Heart right ventricle (tissue), 16 donors: ENCODE measurements around the gene KDM6A. TPM values are rescaled to one million over a fixed set of nuclear protein-coding genes. Genes with fewer than 3 reads are reported as not detected.
"Not testable (repeated sequence)": the region's sequence is repeated elsewhere in the genome, so short reads cannot be mapped to it uniquely, and the experiment has no call there.

Source experiments
- ATAC-seq, 8 donors: fragments of 200-7000 bp; cut with Tn5 transposase; one replicate each; pipeline ENCODE4 v1.9.1; 2020; ENCODE audit warnings: mild to moderate bottlenecking in 8 of 8, moderate library complexity in 8 of 8, moderate number of reproducible peaks in 1 of 8
- DNase-seq, 2 donors: peaks; one replicate each; pipeline ENCODE4 v3.0.0-alpha.2; 2020
- H3K27ac ChIP-seq, 10 donors: fragments of 200-600 bp; sonication (generic) in 2 of 10; one replicate each; pipeline versions ENCODE4 v1.5.0 to v1.8.0; 2020 to 2022; ENCODE audit warnings: mild to moderate bottlenecking in 3 of 10
- H3K27me3 ChIP-seq, 7 donors: fragments of 200-600 bp; one replicate each; pipeline ENCODE4 v1.8.0; 2021 to 2022; ENCODE audit warnings: mild to moderate bottlenecking in 2 of 7
- H3K36me3 ChIP-seq, 9 donors: fragments of 200-600 bp; sonication (generic) in 1 of 9; one replicate each; pipeline versions ENCODE4 v1.5.0 to v1.8.0; 2020 to 2022; ENCODE audit warnings: mild to moderate bottlenecking in 2 of 9
- H3K4me1 ChIP-seq, 9 donors: fragments of 200-600 bp; sonication (generic) in 1 of 9; one replicate each; pipeline versions ENCODE4 v1.5.0 to v1.8.0; 2020 to 2022; ENCODE audit warnings: mild to moderate bottlenecking in 4 of 9
- H3K4me3 ChIP-seq, 10 donors: fragments of 200-600 bp; sonication (generic) in 2 of 10; one replicate each; pipeline versions ENCODE4 v1.5.0 to v1.8.0; 2020 to 2022; ENCODE audit warnings: mild to moderate bottlenecking in 7 of 10, moderate library complexity in 2 of 10
- H3K9me3 ChIP-seq, 11 donors: fragments of 200-600 bp in 10 of 11; sonication (generic) in 2 of 11; one replicate each; pipeline versions ENCODE4 v1.5.0 to v1.8.0; 2013 to 2022; ENCODE audit warnings: mild to moderate bottlenecking in 2 of 11, control low read depth in 1 of 11, moderate library complexity in 1 of 11
- WGBS, 2 donors: extraction: QIAGEN DNeasy Blood & Tissue Kit; methylation state at CpG; one replicate each; pipeline ENCODE4 v1.1.7; 2013; ENCODE audit warnings: inconsistent platforms in 1 of 2; 5-methylcytosine and 5-hydroxymethylcytosine counted together
- intact Hi-C, 10 donors: fragments of 100-400 bp; cut with DNase I; formaldehyde crosslinking; loops; one replicate each; pipeline versions ENCODE4 v1.11.1 to v1.14.2; 2022
- polyA plus RNA-seq, 2 donors: library from polyadenylated mRNA; stranded (reverse); fragments of 200-250 nt; gene quantifications; one replicate each; pipeline ENCODE4 v1.2.3, GENCODE V29; 2013
- total RNA-seq, 10 donors: library from RNA; stranded (reverse); fragmentation: NEBNext Ultra II Directional in 3 of 10; extraction: Animal tissue kit (Norgen Biotek cat#: 25700) in 3 of 10; gene quantifications; one replicate each; pipeline versions ENCODE4 v1.2.1 to v1.2.4, GENCODE V29; 2021 to 2023
- TF ChIP-seq, protein P1 (sequence below), 9 donors: fragments of 200-600 bp; sonication (generic) in 2 of 9; IDR thresholded peaks; one replicate each; pipeline versions ENCODE4 v1.5.0 to v1.8.0; 2021 to 2022; ENCODE audit warnings: antibody characterized with exemption in 9 of 9, mild to moderate bottlenecking in 5 of 9, moderate library complexity in 1 of 9
- donor health status: Arrhythmogenic right ventricular cardiomyopathy.
- donor health status: ischemic (EF 13 %, LVEDD 7.1; RV severe dilation, severe dysfunction).
- donor health status: healthy with polysubstance abuse.
- donor health status: DM: no; HTN: yes; CAD: no.
- donor health status: DM: no; HTN: no; CAD: no.
- donor health status: ischemic (EF 25% LVEDD 6.9; RV normal size, moderate dysfunction).
- donor health status: ischemic (EF 25% LVEDD 5.7; RV mildly dilated, moderate dysfunction).
- donor health status: healthy.
- donor health status: DM: yes; HTN: yes; CAD: no.
- donor health status: Ischemic cardiomyopathy.
- donor health status: ischemic (EF 35%, LVEDD 5.7; RV mildly dilated, moderate dysfunction).
- donor health status: nonischemic (EF 11% LVEDD 7.7; RV severe dilation, severe dysfunction).
- donor health status: DM: yes; HTN: yes; CAD: no.
- donor health status: PGD.
- donor health status: ischemic (EF 29% LVEDD 5.4; RV normal size, mild dysfunction).
- donor health status: nonischemic (EF 23%, LVEDD 6.1; RV moderate dilation, normal function).

KDM6A gene
- total and polyA plus RNA-seq, 12 donors: 3.8 to 21.2 (median 11.8) TPM

DNA sequence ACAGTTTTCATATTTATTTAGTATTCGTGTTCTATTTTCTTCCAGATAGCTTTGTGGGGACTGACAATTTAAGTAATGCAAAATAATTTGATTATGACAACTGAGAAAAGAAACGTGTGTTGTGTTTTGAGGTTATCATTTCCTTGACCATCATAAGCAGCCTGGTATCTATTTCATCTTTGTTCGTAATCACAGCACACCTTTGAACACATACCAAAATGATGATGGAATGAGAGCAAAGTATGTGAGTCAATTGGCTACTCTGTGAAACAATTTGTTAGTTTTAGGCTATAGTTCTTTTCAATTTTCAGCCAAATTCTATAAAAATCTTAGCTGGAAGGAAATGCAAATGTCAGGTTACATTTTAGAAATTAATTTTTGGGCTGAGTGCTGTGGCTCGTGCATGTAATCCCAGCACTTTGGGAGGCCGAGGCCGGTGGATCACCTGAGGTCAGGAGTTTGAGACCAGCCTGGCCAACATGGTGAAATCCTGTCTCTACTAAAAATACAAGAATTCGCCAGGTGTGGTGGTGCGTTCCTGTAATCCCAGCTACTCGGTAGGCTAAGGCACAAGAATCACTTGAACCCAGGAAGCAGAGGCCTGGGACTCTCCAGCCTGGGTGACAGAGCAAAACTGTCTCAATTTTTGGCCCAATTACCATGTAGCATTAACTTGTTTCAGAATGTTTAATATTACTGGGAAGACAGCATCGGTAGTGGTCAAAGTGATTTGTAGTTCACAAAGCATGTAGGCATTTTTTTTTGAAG is 30.3 kb upstream of the KDM6A start:
- WGBS, 2 donors: 92% methylated on average over 10 of the region's 10 CpGs
- H3K36me3 ChIP-seq: no peaks in the 10 kb centered on the region
- H3K4me1 ChIP-seq: no peaks in the 10 kb centered on the region
- DNase-seq (no peak), ATAC-seq (no peak)
- no peak overlapping the region for H3K27ac ChIP-seq
- no peak overlapping the region for H3K4me3 ChIP-seq
- peaks cover 0 to 7% (median 0%) of the 10 kb centered on the region in 7 donors for H3K27me3 ChIP-seq
- H3K9me3 ChIP-seq: no peaks in the 10 kb centered on the region
- TF ChIP-seq, protein P1, sequence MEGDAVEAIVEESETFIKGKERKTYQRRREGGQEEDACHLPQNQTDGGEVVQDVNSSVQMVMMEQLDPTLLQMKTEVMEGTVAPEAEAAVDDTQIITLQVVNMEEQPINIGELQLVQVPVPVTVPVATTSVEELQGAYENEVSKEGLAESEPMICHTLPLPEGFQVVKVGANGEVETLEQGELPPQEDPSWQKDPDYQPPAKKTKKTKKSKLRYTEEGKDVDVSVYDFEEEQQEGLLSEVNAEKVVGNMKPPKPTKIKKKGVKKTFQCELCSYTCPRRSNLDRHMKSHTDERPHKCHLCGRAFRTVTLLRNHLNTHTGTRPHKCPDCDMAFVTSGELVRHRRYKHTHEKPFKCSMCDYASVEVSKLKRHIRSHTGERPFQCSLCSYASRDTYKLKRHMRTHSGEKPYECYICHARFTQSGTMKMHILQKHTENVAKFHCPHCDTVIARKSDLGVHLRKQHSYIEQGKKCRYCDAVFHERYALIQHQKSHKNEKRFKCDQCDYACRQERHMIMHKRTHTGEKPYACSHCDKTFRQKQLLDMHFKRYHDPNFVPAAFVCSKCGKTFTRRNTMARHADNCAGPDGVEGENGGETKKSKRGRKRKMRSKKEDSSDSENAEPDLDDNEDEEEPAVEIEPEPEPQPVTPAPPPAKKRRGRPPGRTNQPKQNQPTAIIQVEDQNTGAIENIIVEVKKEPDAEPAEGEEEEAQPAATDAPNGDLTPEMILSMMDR (IDR thresholded peaks at IDR 0.05): no peak
- intact Hi-C loops: no loop called here

DNA sequence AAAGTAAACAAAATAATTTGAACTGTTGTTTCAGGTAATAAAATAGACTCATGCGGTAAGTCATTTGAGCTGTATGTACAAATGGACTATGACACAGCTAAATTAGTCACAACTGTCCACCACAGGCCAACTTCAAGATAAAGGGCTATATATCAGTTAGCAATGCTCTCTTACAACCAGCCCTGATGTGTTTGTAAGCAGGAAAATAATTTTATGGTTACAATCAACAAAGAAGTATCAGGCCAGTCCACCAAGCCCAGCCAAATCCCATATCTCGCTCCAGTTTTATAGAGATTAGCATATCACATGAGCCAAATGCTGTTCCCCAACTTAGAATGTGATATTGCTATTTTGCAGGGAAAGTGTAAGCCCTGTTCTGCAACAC is 29.7 kb upstream of the KDM6A start:
- no peak overlapping the region for H3K27ac ChIP-seq
- intact Hi-C loops: no loop called here
- ATAC-seq (no peak), DNase-seq (no peak)
- no peaks in the 10 kb centered on the region for H3K36me3 ChIP-seq
- no peaks in the 10 kb centered on the region for H3K9me3 ChIP-seq
- no peaks in the 10 kb centered on the region for H3K4me1 ChIP-seq
- TF ChIP-seq, protein P1 (IDR thresholded peaks at IDR 0.05): no peak
- peaks cover 0 to 7% (median 0%) of the 10 kb centered on the region in 7 donors for H3K27me3 ChIP-seq
- WGBS, 2 donors: 69 to 75% methylated on average over 2 of the region's 2 CpGs
- H3K4me3 ChIP-seq: no peak overlapping the region

DNA sequence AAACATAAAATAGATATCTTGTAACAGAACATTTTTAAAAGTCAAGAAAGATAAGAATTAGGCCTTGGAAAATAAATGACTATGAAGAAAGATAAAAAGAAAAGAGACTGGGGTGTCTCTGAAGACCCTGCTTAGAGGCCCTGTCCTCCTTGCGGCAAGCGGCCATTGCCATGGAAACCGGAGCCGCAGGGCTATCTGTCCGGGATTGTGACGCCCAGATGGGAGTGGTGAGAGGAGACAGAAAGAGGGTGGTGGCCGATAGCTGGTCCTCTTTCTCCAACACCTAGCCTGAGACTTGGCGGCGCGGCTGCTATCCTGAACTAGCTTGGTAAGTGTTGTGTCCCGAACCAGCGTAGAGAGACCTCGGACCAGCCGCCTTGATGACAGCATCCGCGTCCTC is 29.2 kb upstream of the KDM6A start, which contains the start of gene DUSP21:
DUSP21 (plus strand) TSS at position 269 of the 400 bp plus-strand sequence; CDS start at position 381, 112 bp downstream.
- ATAC-seq: no peak

DNA sequence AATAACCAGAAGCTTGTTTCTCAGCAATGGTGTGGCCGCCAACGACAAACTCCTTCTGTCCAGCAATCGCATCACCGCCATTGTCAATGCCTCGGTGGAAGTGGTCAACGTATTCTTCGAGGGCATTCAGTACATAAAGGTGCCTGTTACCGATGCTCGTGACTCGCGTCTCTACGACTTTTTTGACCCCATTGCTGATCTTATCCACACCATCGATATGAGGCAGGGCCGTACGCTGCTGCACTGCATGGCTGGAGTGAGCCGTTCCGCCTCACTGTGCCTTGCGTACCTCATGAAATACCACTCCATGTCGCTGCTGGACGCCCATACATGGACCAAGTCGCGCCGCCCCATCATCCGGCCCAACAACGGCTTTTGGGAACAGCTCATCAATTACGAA is 28.8 kb upstream of the KDM6A start:
- Histone ChIP-seq H3K4me3 (no peak overlapping the region), H3K27ac (no peak overlapping the region), H3K9me3 (no peaks in the 10 kb centered on the region), H3K27me3 (no peaks in the 10 kb centered on the region), H3K36me3 (no peaks in the 10 kb centered on the region), H3K4me1 (no peaks in the 10 kb centered on the region)
- intact Hi-C loops: no loop called here
- 95 to 96% methylated on average over 26 of the region's 26 CpGs for WGBS, 2 donors
- ATAC-seq (no peak), DNase-seq (no peak)
- TF ChIP-seq, protein P1 (IDR thresholded peaks at IDR 0.05): no peak

More for the DNA sequence above, 29.2 kb upstream of the KDM6A start, which contains the start of gene DUSP21:
- Histone ChIP-seq H3K27ac (no peak within 1 kb of the TSS), H3K4me1 (no peaks in the 10 kb centered on the region), H3K9me3 (no peaks in the 10 kb centered on the region), H3K27me3 (peaks cover 0 to 2% (median 0%) of the 10 kb centered on the region in 7 donors), H3K4me3 (no peak within 1 kb of the TSS), H3K36me3 (no peaks in the 10 kb centered on the region)
- TF ChIP-seq, protein P1 (IDR thresholded peaks at IDR 0.05): no peak
- intact Hi-C loops: no loop called here
- DNase-seq: no peak
- WGBS, 2 donors: 75 to 87% methylated on average over 16 of the region's 16 CpGs

DNA sequence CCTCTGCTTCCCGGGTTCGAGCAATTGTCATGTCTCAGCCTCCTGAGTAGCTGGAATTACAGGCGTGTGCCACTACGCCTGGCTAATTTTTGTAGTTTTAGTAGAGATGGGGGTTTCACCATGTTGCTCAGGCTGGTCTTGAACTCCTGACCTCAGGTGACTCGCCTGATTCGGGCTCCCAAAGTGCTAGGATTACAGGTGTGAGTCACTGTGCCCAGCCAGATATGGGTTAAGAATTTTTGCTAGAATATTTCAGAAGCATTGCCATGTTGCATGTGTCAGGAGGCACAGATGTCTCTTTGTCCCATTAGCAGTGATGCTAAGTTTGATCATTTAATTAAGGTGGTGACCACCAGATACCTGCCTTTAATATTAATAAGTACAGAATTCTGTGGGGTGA is 22.1 kb upstream of the KDM6A start:
- 89 to 96% methylated on average over 6 of the region's 6 CpGs for WGBS, 2 donors
- H3K4me1 ChIP-seq, intact Hi-C loops: not testable (repeated sequence)

More for the DNA sequence above, 22.1 kb upstream of the KDM6A start:
- H3K27ac ChIP-seq, DNase-seq, H3K27me3 ChIP-seq, H3K4me3 ChIP-seq, H3K36me3 ChIP-seq, ATAC-seq, H3K9me3 ChIP-seq: not testable (repeated sequence)
